NOMO-1 treated with DMSO at 0.1 percent for 48 hours (cell line): ENCODE results near the gene GNB4.

Source experiments
- DNase-seq: peaks from one replicate; lab custom pipeline; 2025; ENCODE audit not compliant: unreplicated experiment; lab: John Stamatoyannopoulos, UW

Gene GNB4

DNA sequence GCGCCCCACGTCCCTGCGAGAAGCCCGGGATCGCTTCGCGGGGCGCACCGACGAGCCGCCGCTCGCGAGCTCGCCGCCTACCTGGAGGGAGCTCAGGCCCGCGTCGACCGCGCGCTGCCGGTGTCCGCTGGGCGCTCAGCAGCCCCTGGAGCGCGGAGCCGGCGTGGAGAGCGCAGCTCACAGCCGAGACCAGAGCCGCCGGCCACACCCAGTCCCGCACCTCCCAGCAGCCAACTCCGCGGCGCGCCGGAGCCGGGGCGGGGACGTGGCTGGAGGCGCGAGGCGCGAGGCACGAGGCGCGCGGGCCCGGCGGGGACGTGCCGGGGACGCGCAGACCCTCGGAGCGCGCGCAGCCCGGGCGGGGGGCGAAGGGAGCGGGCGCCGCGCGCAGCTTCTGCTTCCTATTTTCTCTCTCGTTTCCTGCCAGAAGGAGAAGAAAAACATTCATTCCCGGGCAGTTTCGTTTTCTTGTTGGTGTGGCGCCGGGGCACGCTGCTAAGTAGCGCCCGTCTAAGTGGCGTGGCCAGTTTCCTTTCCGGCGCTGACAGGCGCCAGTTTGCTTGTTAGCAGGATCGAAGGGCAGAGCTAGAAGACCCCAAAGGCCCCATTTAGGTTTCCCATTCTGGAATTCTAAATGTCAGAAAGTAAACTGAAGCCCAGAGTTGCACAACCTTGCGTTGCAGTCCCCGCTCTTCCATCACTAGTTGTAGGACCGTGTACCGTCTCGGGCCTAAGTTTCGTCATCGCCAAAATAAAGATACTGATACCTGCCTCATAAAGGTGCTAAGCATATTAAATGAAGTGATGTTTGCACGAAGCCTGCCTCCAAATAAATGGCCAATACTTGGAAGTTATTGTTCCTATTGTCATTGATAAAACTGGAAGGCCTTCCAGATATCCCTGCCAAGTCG lies at the start of gene GNB4:
GNB4 (minus strand) TSS at position 206 of the 911 bp plus-strand sequence. CDS start 25,270 bp downstream, outside the sequence.
- peak; percentile 97 for DNase-seq

GRCh38 chr3:179495483-179495882 lies 44.2 kb upstream of the GNB4 start:
- no peak for DNase-seq

GRCh38 chr3:179493260-179493659 lies 42.0 kb upstream of the GNB4 start:
- no peak for DNase-seq

DNA sequence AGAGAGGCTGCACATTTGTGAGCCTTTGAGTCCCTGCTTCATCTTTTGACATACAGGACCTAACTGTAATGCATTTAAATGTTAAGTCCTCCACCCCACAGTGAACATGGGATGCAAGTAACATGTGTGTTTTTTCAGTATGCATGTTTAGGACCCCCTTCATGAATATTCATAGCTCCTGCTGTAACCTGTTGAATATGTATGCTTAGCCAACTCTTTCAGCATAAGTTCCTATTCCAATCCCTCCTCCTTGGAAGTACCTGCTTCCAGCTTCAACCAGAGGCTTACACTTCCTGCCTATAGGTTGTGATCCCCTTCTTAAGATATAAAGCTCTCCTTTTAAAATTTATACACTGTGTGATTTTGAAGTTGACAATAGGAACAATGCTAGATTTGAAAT lies 36.9 kb upstream of the GNB4 start:
- DNase-seq, result no peak

DNA sequence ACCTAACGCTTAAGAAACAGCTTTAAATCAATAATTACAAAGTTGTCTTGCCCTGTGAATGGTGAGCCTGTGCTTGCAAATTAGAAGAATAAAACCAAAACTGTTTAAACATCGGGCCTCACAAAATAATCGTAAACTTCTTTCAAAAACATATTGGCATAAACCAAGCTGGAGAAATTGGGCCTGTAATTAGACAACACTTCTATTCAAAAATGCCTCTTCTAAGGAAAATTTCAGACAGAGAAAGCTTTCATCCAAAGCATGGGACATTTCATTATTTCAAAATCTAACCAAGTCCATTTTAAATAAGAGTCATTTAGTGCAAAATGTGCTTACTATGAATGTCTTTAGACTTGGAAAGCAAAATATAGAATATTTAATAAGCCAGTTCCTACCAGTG lies 35.5 kb upstream of the GNB4 start:
- no peak for DNase-seq

- DNase-seq, result no peak
Measured at GRCh38 chr3:179482857-179483256, 31.6 kb upstream of the GNB4 start.

- no peak for DNase-seq
Measured at GRCh38 chr3:179476215-179476614, 24.9 kb upstream of the GNB4 start.

- DNase-seq, result no peak
Measured at GRCh38 chr3:179474480-179474879, 23.2 kb upstream of the GNB4 start.

GRCh38 chr3:179473565-179473964 lies 22.3 kb upstream of the GNB4 start:
- DNase-seq, result peak; percentile 87

GRCh38 chr3:179464323-179465092 lies 13.2 kb upstream of the GNB4 start:
- DNase-seq, result peak; percentile 66

- DNase-seq, result peak; percentile 25
Measured at GRCh38 chr3:179463319-179463718, 12.0 kb upstream of the GNB4 start.

GRCh38 chr3:179460260-179460659 lies 9.0 kb upstream of the GNB4 start:
- peak; percentile 43 for DNase-seq

GRCh38 chr3:179455954-179456353 lies 4.7 kb upstream of the GNB4 start:
- no peak for DNase-seq

- DNase-seq, result no peak
Measured at GRCh38 chr3:179454887-179455286, 3.6 kb upstream of the GNB4 start.

DNA sequence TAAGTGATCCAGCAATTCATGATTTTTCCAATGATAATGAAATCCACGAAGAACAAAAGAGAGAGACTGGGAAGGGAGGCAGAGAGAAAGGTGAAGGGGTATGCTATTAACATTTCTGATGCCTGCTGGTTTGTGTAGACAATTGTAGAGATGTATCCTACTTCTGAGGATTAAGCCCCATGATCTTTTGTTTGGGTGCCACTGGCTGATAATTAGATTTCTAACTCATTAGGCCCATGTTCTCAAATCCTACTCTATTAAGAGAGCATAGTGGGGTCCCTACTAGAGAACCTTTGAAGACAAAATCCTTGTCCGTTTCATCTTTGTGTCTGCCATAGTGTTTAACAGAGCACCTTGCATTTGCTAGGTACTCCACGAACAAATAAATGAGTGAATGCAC lies 2.7 kb upstream of the GNB4 start:
- no peak for DNase-seq

DNA sequence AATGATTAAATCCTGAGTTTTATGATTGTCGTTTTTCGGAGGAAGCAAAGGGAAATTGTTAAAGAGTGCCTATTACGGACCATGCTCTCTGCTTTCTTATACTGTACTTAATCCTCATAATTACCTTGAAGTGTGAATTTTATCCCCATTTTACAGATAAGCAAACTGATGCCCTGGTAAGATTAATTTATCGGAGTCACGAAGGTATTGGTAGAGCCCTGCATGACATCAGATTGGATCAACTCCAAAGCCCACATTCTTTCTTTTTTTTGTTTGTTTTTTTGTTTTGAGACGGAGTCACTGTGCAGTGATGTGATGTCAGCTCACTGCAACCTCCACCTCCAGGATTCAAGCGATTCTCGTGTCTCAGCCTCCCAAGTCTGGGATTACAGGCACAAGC lies 1.6 kb upstream of the GNB4 start:
- DNase-seq, result no peak

- no peak for DNase-seq
Measured at GRCh38 chr3:179452176-179452564, 900 bp upstream of the GNB4 start.

- no peak for DNase-seq
Measured at GRCh38 chr3:179450901-179451264, 387 bp downstream of the GNB4 start.

- no peak for DNase-seq
Measured at GRCh38 chr3:179450261-179450701, 989 bp downstream of the GNB4 start.

- no peak for DNase-seq
Measured at GRCh38 chr3:179449636-179450035, 1.6 kb downstream of the GNB4 start.

DNA sequence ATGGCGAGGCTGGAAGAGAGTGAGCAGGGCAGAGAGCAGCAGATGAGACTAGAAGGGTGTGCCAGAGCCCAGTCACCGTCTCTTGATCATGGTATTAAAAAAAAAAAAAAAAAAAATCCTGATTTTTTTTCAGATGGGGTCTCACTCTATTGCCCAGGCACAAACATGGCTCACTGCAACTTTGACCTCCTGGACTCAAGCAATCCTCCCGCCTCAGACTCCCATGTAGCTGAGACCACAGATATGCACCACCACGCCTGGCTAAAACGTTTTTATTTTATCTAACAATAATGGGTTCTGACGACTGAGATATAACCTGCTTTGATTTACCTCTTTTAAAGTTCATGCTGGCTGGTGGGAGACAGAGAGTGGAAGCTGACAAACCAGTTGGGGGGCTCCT lies 4.0 kb downstream of the GNB4 start:
- no peak for DNase-seq

- DNase-seq, result peak; percentile 26
Measured at GRCh38 chr3:179446501-179446900, 4.8 kb downstream of the GNB4 start.
